ENCODE data around the gene MANEAL. TPM values are rescaled to one million over a fixed set of nuclear protein-coding genes. Genes with fewer than 3 reads are reported as not detected.

Gene MANEAL
- polyA plus RNA-seq, 3 donors = 0.56 to 7.4 (median 0.97) TPM

DNA sequence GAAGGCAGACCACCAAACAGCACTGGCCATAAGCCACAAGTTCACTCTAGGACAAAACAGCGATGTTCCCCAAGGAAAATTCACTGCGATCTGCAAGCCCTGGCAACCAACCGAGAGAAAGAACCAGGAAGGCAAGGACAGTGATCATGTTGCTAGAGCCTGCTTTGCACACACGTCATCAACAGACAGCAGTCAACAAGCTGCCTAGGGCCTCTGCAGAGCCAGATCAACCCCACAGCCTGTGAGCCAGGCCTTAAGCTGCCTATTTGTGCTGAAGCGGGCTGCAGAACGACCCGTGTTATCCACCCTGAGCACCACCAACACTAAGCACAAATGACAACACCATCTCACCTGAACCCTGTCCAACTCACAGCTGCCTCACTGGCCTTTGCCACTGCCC is 20.6 kb downstream of the MANEAL start:
- WGBS, 3 donors = 66 to 88% (median 82%) methylated on average over 7 of the region's 7 CpGs
- H3K27ac ChIP-seq (ENCODE audit: low read depth, low read length) = no peak overlapping the region

DNA sequence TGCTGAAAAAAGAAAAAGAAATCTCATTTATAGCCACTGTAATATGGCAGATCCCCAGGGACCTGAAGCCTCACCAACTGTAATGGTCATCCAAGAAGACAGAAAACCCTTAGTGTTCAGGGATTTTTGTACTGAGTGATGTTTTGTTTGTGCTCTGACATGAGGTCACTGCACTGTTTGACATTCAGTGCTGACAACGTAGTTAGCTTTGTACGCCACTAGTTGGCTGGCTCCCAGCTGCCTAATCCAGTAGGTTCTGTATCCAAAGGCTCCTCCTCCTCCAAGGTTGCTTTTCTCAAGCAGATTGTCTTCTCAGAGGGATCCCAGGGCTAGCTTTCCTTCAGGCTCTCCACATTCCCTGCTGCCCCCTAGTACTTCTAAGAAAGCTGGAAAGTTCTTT is 23.8 kb downstream of the MANEAL start:
- H3K27ac ChIP-seq (ENCODE audit: low read depth, low read length) = no peak overlapping the region
- WGBS, 3 donors = 20 to 40% (median 30%) methylated on average over 2 of the region's 2 CpGs

DNA sequence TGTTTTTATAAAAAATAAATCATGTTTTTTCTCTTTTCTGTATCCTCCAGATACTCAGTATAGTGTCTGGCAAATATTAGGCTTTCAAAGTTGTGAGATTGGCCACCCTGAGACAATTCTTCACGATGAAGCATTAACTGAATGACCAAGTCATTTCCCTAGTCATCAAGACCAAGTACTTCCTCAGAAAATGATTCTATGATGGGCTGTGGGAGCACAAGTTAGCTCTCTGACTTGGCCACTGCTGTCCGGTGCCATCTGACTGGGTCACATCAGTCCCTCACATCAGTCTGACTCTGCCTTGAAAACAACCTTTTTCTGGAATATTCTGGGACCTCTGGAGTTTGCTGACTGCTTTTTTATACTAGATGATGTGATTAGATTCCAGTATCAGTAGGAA is 27.8 kb downstream of the MANEAL start:
- no peak overlapping the region for H3K27ac ChIP-seq (ENCODE audit: low read depth, low read length)
- 80 to 85% (median 83%) methylated on average over 2 of the region's 2 CpGs for WGBS, 3 donors

DNA sequence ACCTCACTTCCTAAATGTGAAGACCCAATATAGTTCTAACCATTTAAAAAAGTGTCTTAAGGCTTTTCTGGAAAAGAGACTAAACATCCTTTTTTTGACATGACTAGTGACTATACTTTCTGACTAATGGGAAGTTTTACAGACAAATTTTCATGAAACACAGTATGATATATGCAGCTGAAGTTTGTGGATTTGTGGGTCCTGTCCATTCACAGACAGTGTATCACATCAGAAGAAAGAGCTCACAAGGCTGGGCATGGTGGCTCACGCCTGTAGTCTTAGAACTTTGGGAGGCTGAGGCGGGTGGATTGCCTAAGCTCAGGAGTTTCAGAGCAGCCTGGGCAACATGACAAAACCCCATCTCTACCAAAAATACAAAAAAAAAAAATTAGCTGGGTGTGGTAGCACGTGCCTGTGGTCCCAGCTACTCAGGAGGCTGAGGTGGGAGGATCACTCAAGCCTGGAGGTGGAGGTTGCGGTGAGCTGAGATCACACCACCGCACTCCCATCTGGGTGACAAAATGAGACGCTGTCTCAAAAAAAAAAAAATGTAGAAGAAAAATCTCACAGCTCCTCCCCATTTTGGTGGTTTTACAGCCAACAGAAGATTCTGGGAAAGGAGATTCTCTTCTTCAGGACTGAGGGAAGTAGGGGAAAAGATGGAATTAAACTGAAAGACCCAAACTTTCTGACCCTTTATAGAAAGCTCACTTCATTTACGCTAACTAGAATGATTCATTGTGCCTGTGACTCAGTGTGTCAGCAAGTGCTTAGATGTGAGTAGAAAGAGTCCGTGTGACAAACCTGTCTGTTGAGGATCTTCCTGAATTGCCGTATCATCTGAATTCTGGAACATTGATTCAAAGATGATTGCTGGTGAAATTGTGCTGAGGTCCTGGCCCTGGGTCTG is 29.5 kb downstream of the MANEAL start:
- no peak overlapping the region for H3K27ac ChIP-seq (ENCODE audit: low read depth, low read length)
- 92 to 93% (median 93%) methylated on average over 9 of the region's 9 CpGs for WGBS, 3 donors

DNA sequence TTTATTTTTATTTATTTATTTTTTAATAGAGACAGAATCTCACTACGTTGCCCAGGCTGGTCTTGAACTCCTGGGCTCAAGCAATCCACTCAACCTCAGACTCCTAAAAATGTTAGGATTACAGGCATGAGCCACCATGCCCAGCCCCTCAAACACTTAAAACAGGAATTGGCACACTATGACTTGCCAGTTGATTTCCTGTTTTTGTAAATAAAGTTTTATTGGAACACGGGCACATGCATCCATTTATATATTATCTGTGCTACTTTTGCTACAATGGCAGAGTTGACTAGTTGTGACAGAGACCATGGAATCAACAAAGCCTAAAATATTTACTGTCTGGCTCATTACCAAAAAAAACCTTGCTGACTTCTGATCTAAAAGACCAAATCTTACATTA is 30.4 kb downstream of the MANEAL start:
- 87 to 92% (median 92%) methylated on average over 2 of the region's 2 CpGs for WGBS, 3 donors
- no peak overlapping the region for H3K27ac ChIP-seq (ENCODE audit: low read depth, low read length)

DNA sequence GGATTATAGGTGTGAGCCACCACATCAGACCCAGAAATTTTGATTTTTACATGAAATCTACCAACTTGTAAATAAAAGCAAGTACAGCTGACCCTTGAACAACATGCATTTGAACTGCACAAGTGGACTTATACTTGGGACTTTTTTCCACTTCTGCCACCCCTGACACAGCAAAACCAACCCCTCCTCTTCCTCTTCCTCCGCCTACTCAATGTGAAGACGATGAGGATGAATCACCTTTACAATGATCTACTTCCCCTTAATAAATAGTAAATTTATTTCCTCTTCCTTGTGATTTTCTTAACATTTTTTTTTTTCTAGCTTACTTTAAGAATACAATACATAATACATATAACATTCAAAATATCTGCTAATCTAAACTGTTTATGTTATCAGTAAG is 31.9 kb downstream of the MANEAL start:
- H3K27ac ChIP-seq (ENCODE audit: low read depth, low read length) = no peak overlapping the region
- 51 to 79% (median 52%) methylated on average over 2 of the region's 2 CpGs for WGBS, 3 donors

DNA sequence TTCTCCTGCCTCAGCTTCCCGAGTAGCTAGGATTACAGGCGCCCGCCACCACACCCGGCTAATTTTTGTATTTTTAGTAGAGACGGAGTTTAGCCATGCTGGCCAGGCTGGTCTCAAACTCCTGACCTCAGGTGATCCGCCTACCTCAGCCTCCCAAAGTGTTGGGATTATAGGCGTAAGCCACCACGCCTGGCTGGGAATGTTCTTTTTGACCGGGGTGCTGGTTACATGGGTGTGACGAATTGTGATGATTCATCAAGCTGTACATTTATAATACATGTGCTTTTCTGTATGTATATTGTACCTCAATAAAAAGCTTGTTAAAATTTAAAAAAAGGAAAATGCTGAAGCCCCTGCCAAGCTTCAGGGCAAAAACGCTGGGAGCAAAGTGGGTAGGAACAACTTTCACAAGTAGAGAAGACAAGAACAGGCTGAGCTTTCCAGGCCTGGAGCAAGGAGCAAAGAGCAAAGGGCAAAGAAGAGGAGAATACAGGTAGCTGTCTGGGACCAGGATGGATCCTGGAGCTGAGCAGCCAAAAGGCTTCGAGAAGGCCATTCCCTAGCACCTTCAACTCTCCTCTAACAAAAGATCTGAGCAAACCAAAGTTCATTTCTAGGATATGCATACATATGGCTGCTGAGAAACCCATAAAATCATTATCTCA is 34.9 kb downstream of the MANEAL start:
- 94 to 97% (median 96%) methylated on average over 12 of the region's 12 CpGs for WGBS, 3 donors
- no peak overlapping the region for H3K27ac ChIP-seq (ENCODE audit: low read depth, low read length)

DNA sequence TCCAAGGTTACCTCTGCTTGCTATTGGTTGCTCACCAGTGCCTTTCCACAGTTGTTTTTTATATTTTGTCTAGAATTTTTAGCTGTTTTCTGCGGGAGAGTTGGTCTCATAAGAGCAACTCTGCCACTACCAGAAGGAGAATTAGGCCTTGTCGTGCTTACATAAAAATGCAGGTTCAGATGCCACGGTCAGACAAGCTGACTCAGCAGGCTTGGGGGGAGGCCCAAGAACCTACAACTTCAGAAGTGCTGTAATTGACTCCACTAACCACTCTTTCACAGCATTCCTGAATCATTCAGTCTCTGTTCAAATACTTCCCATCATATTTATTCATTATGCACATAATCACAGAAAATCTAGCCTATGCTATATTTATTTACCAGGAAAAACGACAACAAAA is 37.5 kb downstream of the MANEAL start:
- WGBS, 3 donors = 89 to 94% (median 94%) methylated on average over 4 of the region's 4 CpGs
- no peak overlapping the region for H3K27ac ChIP-seq (ENCODE audit: low read depth, low read length)

DNA sequence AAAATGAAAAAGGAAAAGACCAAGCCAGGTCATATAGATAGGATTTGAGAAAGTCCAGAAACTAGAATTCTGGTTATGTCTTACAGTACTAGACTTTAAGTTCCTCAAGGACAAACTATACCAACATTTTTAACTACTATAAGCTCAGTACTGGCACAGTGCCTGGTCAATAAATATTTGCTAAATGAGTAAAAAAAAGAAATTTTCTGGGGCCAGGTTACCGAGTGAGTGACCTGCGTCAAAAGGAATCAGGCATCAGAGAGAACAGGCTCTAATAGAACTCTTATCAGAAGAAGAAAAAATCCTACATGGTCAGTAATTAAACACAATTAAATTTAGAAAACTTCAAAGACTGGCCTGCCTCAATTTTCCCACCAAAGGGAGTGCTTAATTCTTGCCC is 38.2 kb downstream of the MANEAL start:
- WGBS, 3 donors = 28 to 98% (median 95%) methylated on average over 2 of the region's 2 CpGs

DNA sequence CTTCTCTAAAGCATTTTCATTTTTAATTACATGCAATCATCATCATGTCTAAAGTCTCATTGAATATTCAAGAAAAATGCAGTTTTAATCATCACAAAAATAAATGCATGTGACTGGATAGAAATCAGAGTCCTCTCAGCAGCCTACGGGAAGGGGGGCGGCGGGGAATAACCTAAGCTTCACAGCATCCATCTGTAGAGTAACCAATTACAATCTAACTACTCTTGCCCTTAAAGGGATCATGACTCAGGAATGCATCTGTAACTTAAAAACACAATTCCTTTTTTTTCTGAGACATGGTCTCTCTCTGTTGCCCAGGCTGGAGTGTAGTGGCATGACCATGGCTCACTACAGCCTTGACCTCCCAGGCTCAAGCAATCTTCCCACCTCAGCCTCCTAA is 43.1 kb downstream of the MANEAL start:
- H3K27ac ChIP-seq (ENCODE audit: low read depth, low read length) = no peak overlapping the region
- WGBS, 3 donors = 59 to 91% (median 87%) methylated on average over 3 of the region's 3 CpGs

More for the DNA sequence above, 38.2 kb downstream of the MANEAL start:
- no peak overlapping the region for H3K27ac ChIP-seq (ENCODE audit: low read depth, low read length)

DNA sequence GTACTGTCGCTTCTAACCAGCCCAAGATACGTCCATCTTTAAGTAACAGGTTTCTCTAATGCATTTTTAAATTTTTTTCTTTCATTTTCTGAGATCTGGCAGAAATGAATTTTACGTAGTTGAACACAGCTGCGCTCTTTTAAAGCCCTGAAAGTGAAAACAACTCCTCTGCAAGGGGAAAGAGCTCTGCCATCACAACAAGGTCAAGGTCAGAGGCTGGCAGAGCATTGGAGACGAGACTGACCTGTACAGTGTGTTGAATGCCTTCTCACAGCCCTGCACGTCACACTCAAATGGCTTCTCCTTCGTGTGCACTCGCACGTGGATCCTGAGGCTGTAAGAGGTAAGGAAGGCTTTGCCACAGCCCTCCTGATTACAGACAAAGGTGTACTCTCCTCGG is 46.0 kb downstream of the MANEAL start:
- 87 to 95% (median 94%) methylated on average over 10 of the region's 10 CpGs for WGBS, 3 donors

DNA sequence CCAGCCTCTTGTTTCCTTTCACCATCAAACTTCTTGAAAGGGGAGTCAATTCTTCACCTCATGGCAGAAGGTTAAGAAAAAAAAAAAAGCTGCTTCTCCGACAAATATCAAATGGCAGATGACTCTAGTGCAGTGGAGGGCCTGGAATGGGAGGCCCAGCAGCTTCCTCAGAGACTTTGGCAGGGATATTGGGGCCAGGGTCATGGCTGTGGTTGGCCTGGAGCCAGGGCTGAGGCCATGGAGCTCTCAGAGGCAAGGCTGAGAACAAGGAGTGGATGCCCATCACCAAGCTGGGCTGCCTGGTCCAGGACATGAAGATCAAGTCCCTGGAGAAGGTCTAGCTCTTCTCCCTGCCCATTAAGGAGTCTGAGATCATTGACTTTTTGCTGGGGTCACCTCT is 47.1 kb downstream of the MANEAL start:
- WGBS, 3 donors = 70 to 95% (median 81%) methylated on average over 1 of the region's 1 CpG
- no peak overlapping the region for H3K27ac ChIP-seq (ENCODE audit: low read depth, low read length)

More for the DNA sequence above, 46.0 kb downstream of the MANEAL start:
- no peak overlapping the region for H3K27ac ChIP-seq (ENCODE audit: low read depth, low read length)

DNA sequence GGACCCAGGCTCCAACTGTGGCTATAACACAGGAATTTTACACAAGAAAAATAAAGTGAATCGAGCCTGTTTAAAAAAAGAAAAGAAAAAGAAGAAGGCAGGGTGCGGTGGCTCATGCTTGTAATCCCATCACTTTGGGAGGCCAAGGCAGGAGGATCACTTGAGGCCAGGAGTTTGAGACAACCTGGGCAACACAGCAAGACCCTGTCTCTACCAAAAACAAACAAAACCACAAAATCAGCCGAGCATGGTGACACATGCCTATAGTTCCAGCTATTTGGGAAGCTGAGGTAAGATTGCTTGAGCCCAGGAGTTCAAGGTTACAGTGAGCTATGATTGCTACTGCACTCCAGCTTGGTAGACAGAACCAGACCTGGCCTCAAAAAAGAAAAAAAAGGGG is 48.0 kb downstream of the MANEAL start:
- WGBS, 3 donors = 85 to 93% (median 93%) methylated on average over 3 of the region's 3 CpGs
- no peak overlapping the region for H3K27ac ChIP-seq (ENCODE audit: low read depth, low read length)

DNA sequence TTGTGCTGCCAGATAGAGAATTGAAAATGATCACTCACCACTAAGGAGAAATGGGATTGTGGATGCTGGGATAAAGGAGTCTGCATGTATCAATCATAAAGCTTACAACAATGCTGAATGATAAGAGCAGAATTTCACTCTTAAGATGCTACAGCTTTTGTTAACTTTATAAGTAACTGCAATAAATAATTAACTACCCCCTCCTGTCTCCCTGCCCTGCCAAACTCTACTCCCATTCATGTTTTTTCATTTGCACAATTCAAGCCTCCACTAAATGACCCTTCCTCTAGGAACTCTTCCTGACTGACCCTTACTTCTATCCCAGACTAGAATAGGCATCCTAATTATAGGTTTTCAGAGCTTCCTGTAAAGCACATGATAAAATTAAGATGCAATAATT is 50.9 kb downstream of the MANEAL start:
- no peak overlapping the region for H3K27ac ChIP-seq (ENCODE audit: low read depth, low read length)

DNA sequence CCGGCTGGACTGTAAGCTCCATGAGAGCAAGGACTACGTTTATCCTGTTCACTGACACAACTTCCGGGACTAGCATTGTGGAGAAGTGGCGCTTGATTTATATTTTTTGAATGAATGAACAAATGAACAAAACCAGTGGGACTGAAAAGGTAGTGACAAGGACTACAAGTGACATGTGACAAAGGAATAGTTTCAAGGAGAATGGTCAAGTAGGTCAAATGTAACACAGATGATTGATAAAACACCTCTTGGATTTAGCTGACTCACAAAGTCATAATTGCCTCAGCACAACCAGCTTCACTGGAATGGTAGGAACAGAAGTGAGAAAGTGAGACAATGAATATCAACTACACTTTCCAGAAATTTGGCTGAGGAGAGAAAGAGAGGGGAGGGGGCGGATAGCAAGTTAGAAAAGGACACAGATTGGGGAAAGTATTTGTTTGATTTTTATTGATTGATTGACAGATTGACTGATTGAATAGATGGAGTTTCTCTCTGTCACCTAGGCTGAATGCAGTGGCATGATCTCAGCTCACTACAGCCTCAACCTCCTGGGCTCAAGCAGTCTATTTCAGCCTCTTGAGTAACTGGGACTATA is 51.5 kb downstream of the MANEAL start:
- 82 to 88% (median 83%) methylated on average over 5 of the region's 5 CpGs for WGBS, 3 donors
- no peak overlapping the region for H3K27ac ChIP-seq (ENCODE audit: low read depth, low read length)

DNA sequence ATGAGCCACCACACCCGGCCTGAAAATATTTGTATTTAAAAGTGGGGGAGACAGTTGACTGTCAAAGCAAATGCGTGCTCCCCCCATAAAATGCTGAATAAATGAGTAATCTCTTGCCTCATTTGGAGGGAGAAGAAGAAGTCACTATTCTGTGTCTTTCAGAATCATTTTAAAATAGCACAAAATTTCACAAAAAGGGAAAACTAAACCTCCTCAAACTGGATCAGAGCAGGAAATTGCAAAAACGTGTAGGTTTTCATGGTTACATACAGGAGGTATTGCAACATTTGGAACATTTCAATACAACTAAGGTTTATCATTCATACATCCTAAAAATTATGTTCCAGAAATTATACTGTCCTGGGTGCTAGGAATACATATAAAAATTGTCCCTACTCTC is 52.1 kb downstream of the MANEAL start:
- WGBS, 3 donors = 41 to 81% (median 54%) methylated on average over 3 of the region's 3 CpGs
- H3K27ac ChIP-seq (ENCODE audit: low read depth, low read length) = no peak overlapping the region

DNA sequence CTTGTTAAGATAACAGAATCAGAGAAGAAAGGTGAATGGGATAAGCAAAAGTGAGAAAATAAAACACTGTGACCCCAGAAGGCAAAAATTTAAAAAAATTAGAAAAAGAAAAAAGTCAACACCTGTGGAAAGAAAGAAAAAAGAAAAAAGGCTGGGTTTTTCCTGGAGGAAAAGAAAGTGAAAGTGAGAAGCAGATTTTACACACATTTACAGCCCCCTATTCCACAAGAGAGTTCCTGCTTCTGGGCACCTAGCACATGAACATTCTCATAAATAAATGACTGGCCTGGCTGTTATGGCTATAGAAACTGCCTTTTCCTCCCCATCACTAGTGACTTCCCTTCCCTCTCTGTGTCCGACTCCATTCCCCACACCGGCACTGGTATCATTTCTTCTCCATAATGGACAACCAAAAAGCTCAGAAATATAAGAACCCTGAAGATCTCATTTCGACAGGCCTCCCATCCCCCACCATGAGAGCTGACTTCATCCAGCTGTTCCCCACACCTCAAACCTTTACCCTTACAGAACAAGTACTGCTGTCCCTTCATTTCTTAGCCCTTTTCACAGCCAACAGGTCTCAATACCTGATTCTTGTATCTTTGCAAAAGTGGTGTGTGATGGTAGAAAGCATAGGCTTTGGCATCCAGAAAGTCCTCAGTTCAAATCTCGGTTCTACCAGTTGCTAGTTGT is 53.1 kb downstream of the MANEAL start:
- no peak overlapping the region for H3K27ac ChIP-seq (ENCODE audit: low read depth, low read length)
- 60 to 80% (median 68%) methylated on average over 4 of the region's 4 CpGs for WGBS, 3 donors

DNA sequence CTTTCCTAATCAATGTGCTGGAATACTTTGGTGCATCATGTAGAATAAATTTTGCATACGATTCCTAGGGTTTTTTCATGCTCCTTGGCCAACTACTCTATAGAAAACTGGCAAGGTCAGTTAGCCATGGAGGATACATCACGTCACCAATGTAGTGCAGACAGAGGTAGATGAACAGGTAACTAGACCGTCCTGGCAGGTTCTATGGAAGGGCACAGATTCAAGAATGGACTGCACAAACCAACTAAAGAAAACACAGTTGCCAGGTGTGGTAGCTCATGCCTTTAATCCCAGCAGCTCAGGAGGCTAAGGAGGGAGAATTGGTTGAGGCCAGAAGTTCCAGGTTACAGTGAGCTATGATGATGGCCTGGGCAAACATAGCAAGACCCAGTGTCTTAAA is 55.8 kb downstream of the MANEAL start:
- no peak overlapping the region for H3K27ac ChIP-seq (ENCODE audit: low read depth, low read length)
- WGBS, 3 donors = 97 to 98% (median 97%) methylated on average over 3 of the region's 3 CpGs
